GM12892 (cell line): ENCODE measurements around the gene KIF1B.

ENCODE experiments used
- POLR2A ChIP-seq: IDR thresholded peaks from 2 replicates; pipeline ENCODE4 v1.6.1; 2011; ENCODE audit warnings: low read depth, low read length, control low read depth
- POLR2AphosphoS5 ChIP-seq: IDR thresholded peaks from 2 replicates; pipeline ENCODE4 v1.6.1; 2011; ENCODE audit warnings: low read depth, low read length, control low read depth

GRCh38 chr1:10242135-10242534 lies 31.8 kb downstream of the KIF1B start:
- TF ChIP-seq POLR2A (no peak), POLR2AphosphoS5 (no peak)
